ENCODE data around the gene IGSF21.

Gene IGSF21

DNA sequence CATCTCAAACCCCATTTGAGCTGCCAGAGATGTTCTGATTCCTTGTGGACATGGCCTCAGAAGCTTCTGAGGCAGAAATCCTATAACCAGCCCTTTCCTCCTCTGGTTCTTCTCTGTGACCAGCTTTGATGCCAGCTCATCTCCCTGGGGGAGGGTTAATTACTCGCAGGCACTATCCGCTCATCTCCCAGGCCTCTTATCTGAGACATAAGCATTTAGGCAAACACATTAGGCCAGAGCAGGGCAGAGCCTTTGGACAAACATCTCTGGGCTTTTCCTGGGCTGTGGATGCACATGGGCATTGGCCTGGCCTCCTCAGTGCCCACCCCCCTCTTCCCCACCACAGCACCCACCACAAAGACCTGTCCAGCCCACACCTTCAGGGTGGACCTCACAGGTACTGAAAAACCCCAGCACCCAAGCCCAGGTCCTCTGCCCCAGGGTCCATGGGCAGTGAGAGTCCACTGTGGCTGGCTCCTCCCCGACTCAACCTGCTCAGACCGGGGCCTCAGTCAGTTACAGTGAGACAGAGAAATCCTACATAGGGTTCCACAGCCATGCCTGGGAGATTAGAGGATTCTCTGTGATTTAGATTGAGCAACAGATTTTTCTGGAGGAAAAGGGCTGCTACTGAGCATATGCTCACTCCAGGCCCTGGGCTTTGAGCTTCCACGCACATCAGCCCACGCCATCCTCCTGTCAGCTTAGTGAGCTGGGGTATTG is 26.9 kb downstream of the IGSF21 start:
- TF ChIP-seq RARB (CRISPR knock-in tag; IDR thresholded peaks at IDR 0.05) (no peak), ZNF565 (CRISPR knock-in tag; conservative IDR thresholded peaks at IDR 0.05; ENCODE audit: low read depth) (no peak), TCF4 (CRISPR knock-in tag; IDR thresholded peaks at IDR 0.05; ENCODE audit: borderline replicate concordance) (peak; percentile 42; the same call in 1 of the 2 replicates), ISL1 (CRISPR knock-in tag; IDR thresholded peaks at IDR 0.05) (0 out of 2 replicates have a peak, but pooled peaks have one; percentile 21)
- peak; percentile 35; the same call in 1 of the 3 replicates for ATAC-seq

DNA sequence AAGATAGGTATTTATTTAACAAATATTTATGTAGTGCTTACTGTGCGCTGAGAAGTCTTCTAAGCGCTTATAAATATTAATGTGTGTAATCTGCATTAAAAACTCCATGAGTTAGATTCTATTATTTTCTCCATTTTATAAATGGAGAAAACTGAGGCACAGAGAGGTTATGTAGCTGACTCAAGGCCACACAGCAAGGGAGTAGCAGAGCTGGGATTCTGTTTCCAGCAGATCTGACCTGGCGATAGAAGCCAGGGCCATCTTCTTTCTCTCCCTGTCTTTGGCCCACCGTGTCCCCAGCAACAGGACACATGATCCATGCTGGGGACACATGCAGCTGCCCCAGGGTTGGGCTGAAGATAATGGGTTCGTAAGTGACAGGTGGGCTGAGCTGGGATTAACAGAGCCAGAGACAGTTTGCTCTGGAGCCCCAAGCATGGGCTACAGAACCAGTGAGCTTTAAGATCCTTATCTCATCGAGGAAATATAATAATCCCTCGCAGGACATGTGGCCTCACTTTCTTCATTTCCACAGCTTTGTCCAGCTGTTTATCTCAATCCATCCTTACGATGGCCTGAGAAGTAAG is 30.3 kb downstream of the IGSF21 start:
- ATAC-seq = no peak; the same call in 2 of the 3 replicates
- TF ChIP-seq, protein P1, sequence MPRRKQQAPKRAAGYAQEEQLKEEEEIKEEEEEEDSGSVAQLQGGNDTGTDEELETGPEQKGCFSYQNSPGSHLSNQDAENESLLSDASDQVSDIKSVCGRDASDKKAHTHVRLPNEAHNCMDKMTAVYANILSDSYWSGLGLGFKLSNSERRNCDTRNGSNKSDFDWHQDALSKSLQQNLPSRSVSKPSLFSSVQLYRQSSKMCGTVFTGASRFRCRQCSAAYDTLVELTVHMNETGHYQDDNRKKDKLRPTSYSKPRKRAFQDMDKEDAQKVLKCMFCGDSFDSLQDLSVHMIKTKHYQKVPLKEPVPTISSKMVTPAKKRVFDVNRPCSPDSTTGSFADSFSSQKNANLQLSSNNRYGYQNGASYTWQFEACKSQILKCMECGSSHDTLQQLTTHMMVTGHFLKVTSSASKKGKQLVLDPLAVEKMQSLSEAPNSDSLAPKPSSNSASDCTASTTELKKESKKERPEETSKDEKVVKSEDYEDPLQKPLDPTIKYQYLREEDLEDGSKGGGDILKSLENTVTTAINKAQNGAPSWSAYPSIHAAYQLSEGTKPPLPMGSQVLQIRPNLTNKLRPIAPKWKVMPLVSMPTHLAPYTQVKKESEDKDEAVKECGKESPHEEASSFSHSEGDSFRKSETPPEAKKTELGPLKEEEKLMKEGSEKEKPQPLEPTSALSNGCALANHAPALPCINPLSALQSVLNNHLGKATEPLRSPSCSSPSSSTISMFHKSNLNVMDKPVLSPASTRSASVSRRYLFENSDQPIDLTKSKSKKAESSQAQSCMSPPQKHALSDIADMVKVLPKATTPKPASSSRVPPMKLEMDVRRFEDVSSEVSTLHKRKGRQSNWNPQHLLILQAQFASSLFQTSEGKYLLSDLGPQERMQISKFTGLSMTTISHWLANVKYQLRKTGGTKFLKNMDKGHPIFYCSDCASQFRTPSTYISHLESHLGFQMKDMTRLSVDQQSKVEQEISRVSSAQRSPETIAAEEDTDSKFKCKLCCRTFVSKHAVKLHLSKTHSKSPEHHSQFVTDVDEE (CRISPR knock-in tag; IDR thresholded peaks at IDR 0.05) = 0 out of 2 replicates have a peak, but pooled peaks have one; percentile 31
- TF ChIP-seq ISL1 (CRISPR knock-in tag; IDR thresholded peaks at IDR 0.05) (no peak), TCF4 (CRISPR knock-in tag; IDR thresholded peaks at IDR 0.05; ENCODE audit: borderline replicate concordance) (peak; percentile 52; the same call in 1 of the 2 replicates)

DNA sequence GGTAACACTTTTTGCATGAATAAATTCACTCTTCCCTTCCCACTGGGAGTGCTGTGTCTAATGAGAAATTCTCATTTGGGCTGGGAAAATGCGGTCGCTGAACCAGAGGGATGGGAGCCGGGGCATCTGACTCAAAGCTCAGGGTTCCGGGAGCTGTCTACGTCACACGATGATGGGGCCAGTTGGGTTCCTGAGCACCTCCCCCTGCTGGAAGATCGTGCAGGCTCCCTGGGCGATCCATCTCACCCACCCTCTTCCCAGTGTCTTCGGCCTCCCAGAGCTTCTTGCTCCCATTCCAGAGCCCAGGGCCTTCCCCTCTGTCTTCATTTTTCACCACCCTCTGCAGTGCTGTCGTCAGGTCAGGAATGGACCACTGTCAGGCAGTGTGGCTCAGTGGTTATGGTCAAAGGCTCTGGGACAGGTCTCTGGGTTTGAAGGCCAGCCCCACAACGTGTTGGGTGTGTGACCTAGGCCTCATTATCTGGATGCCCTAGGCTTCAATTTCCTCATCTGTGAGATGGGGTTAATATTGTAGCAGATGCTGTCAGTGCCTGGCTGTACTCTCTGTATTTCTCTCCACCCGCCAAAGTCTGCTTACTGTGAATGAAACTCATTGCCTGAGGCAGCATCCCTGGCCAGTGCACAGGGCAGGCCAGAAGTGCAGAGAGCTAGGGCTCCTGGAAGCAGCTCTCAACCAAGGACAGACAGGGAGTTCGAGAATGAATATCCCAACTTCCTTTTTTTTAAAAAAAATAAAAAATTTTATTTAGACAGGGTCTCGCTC is 31.8 kb downstream of the IGSF21 start:
- TF ChIP-seq OSR1 (CRISPR knock-in tag; IDR thresholded peaks at IDR 0.05) (no peak), ISL1 (CRISPR knock-in tag; IDR thresholded peaks at IDR 0.05) (no peak), ZNF565 (CRISPR knock-in tag; conservative IDR thresholded peaks at IDR 0.05; ENCODE audit: low read depth) (no peak), ZNF8 (CRISPR knock-in tag; IDR thresholded peaks at IDR 0.05) (no peak), RARB (CRISPR knock-in tag; IDR thresholded peaks at IDR 0.05) (no peak), ZFP30 (CRISPR knock-in tag; IDR thresholded peaks at IDR 0.05) (no peak), ZFP3 (CRISPR knock-in tag; IDR thresholded peaks at IDR 0.05) (no peak), CSDC2 (CRISPR knock-in tag; IDR thresholded peaks at IDR 0.05) (no peak), ZNF70 (CRISPR knock-in tag; IDR thresholded peaks at IDR 0.05) (no peak), GLIS3 (CRISPR knock-in tag; IDR thresholded peaks at IDR 0.05) (no peak)
- TF ChIP-seq, protein P2, sequence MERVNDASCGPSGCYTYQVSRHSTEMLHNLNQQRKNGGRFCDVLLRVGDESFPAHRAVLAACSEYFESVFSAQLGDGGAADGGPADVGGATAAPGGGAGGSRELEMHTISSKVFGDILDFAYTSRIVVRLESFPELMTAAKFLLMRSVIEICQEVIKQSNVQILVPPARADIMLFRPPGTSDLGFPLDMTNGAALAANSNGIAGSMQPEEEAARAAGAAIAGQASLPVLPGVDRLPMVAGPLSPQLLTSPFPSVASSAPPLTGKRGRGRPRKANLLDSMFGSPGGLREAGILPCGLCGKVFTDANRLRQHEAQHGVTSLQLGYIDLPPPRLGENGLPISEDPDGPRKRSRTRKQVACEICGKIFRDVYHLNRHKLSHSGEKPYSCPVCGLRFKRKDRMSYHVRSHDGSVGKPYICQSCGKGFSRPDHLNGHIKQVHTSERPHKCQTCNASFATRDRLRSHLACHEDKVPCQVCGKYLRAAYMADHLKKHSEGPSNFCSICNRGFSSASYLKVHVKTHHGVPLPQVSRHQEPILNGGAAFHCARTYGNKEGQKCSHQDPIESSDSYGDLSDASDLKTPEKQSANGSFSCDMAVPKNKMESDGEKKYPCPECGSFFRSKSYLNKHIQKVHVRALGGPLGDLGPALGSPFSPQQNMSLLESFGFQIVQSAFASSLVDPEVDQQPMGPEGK (CRISPR knock-in tag; IDR thresholded peaks at IDR 0.05; ENCODE audit: borderline replicate concordance) = no peak
- TF ChIP-seq, protein P3, sequence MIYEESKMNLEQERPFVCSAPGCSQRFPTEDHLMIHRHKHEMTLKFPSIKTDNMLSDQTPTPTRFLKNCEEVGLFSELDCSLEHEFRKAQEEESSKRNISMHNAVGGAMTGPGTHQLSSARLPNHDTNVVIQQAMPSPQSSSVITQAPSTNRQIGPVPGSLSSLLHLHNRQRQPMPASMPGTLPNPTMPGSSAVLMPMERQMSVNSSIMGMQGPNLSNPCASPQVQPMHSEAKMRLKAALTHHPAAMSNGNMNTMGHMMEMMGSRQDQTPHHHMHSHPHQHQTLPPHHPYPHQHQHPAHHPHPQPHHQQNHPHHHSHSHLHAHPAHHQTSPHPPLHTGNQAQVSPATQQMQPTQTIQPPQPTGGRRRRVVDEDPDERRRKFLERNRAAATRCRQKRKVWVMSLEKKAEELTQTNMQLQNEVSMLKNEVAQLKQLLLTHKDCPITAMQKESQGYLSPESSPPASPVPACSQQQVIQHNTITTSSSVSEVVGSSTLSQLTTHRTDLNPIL (CRISPR knock-in tag; IDR thresholded peaks at IDR 0.05; ENCODE audit: low read depth) = no peak
- TF ChIP-seq, protein P1 (CRISPR knock-in tag; IDR thresholded peaks at IDR 0.05) = no peak
- no peak for ATAC-seq

DNA sequence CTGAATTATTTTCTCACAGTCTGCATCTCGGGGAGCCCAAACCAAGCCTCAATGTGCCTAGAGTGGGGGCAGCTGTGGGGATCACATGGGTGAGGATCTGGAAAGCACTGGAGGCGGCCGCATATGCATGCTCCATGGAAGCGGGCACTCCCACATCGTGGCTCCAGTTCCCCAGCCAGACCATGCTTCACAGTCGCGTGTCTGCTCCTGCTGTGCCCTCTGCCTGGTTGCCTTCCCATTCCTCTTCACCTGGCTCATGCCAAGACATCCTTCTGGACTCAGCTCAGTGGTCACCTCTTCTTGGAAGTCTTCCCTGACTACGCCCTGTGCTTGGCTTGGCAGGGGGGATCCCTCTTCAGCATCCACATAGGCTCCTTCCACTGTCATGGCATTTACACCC is 32.8 kb downstream of the IGSF21 start:
- no peak for ATAC-seq
- no peak for TF ChIP-seq RARB (CRISPR knock-in tag; IDR thresholded peaks at IDR 0.05)
- TF ChIP-seq GLIS3 (CRISPR knock-in tag; IDR thresholded peaks at IDR 0.05) = no peak
- no peak for TF ChIP-seq ZNF8 (CRISPR knock-in tag; IDR thresholded peaks at IDR 0.05)
- TF ChIP-seq, protein P2 (CRISPR knock-in tag; IDR thresholded peaks at IDR 0.05; ENCODE audit: borderline replicate concordance) = no peak
- no peak for TF ChIP-seq PPARA (CRISPR knock-in tag; IDR thresholded peaks at IDR 0.05; ENCODE audit: borderline replicate concordance)
- no peak for TF ChIP-seq CSDC2 (CRISPR knock-in tag; IDR thresholded peaks at IDR 0.05)
- TF ChIP-seq, protein P4, sequence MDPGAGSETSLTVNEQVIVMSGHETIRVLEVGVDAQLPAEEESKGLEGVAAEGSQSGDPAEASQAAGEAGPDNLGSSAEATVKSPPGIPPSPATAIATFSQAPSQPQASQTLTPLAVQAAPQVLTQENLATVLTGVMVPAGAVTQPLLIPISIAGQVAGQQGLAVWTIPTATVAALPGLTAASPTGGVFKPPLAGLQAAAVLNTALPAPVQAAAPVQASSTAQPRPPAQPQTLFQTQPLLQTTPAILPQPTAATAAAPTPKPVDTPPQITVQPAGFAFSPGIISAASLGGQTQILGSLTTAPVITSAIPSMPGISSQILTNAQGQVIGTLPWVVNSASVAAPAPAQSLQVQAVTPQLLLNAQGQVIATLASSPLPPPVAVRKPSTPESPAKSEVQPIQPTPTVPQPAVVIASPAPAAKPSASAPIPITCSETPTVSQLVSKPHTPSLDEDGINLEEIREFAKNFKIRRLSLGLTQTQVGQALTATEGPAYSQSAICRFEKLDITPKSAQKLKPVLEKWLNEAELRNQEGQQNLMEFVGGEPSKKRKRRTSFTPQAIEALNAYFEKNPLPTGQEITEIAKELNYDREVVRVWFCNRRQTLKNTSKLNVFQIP (CRISPR knock-in tag; IDR thresholded peaks at IDR 0.05; ENCODE audit: borderline replicate concordance, low read depth) = no peak
- TF ChIP-seq, protein P3 (CRISPR knock-in tag; IDR thresholded peaks at IDR 0.05; ENCODE audit: low read depth) = no peak
- no peak for TF ChIP-seq ISL1 (CRISPR knock-in tag; IDR thresholded peaks at IDR 0.05)

All from SK-N-SH treated with all-trans-retinoic acid at 6 μM for 48 hours (cell line).